GM19372 (cell line): ENCODE data around the gene MAGI1.

Experiments used
- ATAC-seq: cut with Tn5 transposase; IDR thresholded peaks from one replicate; pipeline ENCODE4 v1.9.1; 2021; ENCODE audit warnings: mild to moderate bottlenecking, low read depth, moderate library complexity; ENCODE audit not compliant: unreplicated experiment

MAGI1 gene

DNA sequence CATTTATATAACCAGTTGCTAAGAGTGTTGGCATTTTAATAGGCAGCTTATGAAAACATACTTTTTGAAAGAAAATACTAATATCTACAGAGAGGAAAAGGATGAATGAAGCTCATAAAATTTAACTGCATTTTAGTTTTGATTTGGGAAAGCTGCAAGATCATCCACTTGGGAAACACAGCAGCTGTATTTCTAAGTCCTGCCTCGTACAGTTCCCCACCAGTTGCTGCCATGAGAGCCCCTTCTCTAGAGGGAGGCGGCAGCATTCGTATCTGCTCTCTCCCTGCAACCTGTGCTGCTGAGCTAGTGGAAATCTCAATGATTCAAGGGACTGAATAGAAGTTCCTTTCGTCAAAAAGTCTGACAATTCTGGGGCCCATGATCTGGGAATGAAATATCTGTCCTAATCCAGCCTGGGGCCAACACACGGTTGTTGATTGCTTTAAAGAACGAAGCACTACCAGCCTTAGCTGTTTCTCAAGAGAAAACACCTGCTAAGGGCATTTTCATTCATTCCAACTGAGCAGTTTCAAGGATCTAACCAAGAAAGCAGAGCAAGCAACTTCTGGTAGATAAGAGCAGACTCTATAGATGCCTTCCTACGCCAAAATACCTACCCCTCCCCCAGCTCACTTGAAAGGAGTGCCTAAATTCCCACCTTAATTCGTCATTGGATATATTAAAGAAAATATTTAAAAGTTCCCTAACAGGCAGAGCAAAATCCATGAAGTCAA is 223.7 kb downstream of the MAGI1 start:
- no peak for ATAC-seq

DNA sequence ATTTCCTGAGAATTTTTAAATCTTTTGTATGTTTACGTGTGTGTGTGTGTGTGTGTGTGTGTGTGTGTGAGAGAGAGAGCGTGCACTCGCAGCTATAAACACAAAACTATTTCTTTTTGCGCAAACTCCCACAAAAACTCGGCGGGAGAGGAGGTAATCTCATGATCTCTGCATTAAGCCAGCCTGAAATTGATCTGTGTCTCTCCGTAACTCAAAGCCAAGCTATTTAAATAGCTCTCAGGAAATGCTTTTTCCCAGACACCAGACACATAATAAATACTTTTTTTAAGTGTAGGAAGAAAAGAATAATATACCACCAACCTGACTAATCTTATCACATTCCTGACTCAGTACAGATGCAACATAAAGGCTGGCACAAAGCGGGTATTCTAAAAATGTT is 226.8 kb downstream of the MAGI1 start:
- ATAC-seq, result no peak

DNA sequence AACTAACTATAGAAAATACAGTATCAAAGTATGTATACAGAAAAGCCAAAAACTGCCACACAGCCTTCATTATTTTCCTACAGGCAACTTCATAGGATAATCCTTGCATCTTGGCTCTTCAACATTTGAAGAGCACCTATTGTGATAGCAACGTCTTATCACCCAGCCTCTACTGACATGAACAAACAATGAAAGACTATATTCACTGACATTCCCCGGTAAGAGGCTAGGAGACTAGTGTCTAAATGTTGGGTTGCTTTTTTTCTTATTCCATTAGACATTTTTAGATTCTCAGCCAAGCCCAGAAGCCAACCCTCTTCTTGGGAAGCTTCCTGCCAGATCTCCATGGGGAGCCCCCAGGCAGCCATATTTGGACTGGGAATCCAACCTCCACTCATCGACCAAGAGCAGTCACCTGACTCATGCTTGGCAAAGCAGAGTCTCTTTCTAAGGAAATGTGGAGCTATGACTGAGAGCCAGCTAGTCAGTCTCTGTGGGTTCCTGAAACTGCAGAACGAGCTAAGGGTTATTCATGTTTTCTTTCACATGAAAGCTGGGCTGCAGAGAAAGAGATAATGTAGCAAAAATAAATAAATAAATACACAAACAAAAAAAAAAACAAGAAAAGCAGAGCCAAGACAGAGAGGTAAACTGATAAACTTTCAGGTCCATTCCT is 227.5 kb downstream of the MAGI1 start:
- no peak for ATAC-seq

DNA sequence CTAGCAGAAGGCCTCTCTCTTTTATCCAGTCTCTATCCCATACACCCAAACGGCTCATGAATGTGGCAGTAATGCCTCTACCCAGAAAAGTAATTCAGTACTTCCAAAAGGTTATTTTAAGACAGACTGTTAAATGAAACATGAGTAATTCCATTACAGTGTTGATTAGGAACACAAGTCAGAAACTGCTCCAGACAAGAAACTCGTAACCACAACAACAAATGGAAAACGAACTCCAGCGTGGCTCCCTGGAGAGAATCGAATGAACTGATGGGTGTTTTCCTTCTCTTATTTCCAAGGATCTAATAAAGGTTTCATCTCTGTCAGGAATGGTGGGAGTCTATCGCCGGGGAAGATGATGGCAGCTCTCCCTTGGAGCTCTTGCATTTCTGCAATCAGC is 228.4 kb downstream of the MAGI1 start:
- no peak for ATAC-seq

DNA sequence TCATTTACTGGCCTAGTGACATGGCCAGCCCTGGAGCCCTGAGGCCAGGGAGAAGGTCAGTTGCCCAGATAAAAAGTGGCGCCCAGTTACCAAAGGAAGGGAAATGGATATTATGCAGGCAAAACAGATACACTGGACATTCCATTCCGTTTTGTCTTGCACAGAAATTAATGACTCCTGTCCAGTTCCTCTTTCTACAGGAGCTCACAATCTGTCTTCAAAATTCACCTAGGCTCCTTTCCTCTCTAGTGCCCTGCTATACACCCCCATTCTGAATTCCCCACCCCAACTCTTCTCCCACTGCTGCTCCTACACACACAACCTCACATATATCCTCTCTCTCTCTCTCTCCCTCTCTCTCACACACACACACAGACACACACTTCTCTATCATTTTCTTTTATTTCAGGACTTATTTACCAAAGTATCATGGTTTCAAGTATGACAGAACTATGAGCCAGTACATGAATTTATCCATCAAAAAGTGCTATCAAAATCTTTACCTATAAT is 229.0 kb downstream of the MAGI1 start:
- no peak for ATAC-seq

DNA sequence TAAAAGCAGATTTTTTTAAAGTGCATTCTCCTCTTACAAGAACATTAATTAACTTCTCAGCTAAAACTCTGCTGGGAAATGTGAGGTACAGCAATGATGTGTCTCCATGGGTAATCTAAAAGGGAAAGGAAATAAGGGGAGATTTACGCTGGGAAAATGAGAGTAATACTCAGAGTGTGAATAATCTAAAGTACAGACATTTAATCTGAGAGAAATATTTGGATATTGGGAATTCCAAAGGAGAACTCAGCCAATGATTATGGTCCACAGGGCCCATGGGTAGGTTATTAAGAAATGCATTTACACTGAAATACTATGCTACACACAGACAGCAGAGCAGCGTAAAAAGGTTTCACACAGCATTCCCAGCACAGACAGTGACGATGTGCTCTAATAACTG is 229.9 kb downstream of the MAGI1 start:
- no peak for ATAC-seq

DNA sequence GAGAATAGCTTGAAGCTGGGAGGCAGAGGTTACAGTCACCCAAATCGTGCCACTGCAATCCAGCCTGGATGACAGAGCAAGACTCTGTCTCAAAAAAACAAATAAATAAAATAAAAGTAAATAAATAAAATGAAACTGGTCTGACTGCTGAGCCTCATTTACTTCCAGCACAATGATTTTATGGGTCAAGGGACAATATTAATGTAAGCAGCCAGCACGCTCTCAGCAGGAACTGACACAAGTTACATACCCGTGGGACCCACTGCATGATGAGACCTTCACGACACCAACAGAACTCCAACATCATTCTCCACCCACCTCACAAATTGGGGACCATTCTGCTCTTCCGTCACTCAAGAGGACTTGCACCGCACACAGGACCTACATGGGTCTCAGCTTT is 230.3 kb downstream of the MAGI1 start:
- no peak for ATAC-seq

DNA sequence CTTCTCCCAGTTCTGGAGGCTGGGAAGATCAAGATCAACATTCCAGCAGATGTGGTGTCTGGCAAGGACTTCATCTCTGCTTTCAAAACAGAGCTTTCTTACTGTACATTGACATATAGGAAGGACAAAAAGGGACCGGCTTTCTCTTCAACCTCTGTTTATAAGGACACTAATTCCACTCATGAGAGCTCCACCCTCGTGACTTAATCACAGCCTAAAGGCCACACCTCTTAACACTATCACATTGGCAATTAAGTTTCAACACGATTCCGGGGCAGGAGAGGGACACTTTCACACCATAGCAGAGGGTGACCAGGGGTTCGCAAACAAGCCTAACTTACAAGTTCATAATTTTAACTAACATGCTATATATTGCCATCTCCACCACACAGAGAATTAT is 231.5 kb downstream of the MAGI1 start:
- ATAC-seq, result no peak

DNA sequence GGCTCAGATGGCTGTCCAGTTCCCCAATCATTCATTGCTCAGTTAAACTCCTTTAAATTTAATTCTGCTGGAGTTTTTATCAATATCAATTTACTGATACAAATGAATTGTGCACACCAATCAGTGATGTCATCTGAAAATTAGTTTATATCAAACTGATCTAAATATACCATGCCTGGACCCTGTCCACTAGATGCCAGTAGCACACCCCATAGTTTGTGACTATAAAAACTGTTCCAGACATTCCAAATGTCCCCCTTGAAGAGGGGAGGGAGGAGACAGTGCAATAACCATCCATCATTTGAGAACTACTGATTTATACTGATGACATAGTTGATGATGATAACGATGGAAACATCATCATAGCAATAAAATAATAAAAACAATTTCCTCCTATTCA is 232.1 kb downstream of the MAGI1 start:
- ATAC-seq, result no peak

DNA sequence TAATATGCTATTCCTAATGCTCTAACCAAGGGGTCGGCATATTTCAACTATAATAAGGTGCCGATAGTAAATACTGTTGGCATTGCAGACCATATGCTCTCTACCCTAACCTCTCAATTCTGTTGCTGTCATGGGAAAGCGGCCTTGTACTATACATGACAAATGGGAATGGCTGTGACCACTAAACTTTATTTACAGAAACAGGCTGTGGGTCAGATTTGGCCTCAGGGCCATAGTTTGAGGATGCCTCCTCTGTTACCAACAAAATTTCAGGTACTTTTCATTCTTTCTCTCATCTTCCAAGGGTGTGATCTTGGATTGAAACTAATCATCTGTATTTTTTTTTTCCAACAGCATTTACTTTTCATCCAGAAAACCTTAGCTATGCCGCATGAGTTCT is 242.0 kb downstream of the MAGI1 start:
- no peak for ATAC-seq

DNA sequence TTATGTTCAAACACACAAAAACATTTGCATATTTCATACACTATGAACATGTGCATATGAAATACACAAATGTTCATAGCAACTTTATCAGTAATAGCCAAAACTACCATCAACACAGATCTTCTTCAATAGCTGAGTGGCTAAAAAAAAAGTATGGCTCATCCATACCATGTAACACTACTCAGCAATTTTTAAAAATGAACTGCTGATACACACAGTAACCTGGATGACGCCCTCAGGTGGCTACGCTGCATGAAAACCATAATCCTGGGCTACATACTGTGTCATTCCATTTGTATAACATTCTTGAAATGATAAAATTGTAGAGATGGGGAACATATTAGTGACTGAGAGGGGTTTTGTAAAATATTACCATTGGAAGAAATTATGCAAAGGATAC is 243.6 kb downstream of the MAGI1 start:
- ATAC-seq, result no peak

DNA sequence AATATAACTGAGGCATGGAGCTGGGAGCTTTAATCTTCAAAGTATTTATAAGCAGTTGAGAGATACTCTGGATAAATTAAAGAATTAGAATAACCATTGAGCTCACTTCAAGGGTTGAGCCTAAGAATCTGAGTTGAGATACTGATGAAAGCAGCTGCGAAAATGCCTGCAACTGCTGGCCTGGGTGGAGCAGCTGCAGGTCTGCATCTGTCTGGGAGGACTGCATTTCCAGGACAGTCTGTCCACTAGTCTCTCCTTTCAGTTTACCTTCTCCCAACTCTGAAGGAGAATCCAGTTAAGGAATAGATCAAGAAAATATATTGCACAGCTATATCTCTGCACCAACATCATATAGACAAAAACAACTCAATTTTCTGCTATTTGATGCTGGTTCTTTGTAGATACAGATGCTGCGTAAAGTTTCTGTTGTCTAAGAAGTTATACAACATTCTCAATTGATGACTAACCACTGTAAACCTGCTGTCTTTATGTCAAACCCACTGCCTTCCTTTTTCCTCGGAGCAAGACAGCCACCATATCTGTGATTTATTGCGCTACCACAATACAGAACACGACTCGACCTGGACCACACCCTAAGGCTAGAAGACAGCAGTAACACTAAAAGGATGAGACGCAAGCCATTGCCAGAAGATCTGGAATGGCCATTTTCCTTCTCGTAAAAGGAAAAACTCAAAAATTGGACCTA is 245.1 kb downstream of the MAGI1 start:
- no peak for ATAC-seq

DNA sequence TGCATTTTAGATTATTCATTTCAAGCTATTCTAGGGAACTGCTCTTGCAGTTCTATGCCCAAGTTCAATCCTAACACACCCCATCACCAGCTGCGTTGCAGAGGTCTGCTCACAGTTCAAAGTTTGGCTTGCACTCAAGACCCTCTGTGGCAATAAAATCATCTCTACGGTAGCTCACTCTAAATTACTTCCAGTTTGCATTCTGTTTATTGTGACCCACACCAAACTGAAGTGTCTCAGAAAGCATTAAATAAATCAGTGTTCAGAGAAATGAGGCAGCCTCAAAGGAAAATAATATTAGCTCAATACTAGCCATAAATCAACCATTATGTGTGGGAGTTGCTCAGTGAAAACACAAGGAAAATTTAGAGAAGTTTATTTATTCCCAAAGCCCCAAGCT is 250.3 kb downstream of the MAGI1 start:
- no peak for ATAC-seq

DNA sequence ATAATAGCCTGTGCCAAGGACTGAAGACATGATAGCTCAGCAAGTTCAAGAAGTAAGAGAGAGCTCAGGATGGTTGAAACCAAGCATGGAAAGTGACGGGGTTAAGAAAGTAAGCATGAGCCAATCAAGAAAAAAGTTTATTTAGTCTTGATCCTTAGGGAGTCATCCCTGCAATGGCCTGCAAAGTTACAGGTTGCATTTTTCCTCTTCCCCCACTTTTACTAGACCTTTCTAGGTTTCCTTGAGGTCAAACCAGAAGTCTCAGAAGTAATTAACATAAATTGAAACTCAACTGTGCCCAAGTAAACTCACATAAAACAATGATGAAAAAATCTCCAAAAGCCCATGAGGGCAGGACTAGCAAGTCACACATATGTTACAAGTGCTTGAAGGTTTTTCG is 250.9 kb downstream of the MAGI1 start:
- ATAC-seq, result no peak

DNA sequence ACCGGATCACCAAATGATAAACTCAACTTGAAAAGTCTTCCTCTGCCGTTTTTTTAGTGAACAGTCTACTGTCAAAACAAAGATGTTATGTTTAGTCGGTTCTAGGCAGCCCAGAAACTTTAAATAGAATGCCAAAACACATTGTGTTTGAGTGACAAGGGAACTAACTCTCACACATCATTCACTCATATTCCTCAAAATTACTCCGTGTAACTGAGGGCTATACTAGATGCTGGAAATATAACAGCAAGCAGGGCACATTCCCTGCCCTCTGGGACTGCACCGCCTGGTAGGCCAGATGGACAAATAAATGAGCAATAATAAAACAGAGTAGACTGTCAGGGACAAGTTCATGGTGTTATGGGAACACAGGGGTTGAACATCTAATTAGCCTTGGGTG is 251.4 kb downstream of the MAGI1 start:
- ATAC-seq, result no peak

DNA sequence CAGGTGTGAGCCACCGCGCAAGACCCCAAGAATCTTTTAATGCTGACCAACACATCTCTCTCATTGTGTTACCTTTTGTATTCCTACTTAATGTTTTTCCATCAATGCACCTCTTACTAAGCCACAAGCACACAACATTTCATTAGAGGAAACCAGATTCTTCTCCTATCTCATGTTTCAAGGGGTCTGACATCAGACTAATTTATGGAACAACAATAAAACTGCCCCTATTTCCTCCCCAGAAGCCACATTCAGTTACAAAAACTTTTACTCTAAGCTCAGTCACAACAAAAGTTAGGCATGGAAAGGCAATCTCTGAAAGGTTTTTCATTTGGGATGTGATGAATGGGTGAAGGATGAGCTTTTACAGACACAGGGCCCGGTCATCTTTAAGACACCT is 251.8 kb downstream of the MAGI1 start:
- no peak for ATAC-seq

DNA sequence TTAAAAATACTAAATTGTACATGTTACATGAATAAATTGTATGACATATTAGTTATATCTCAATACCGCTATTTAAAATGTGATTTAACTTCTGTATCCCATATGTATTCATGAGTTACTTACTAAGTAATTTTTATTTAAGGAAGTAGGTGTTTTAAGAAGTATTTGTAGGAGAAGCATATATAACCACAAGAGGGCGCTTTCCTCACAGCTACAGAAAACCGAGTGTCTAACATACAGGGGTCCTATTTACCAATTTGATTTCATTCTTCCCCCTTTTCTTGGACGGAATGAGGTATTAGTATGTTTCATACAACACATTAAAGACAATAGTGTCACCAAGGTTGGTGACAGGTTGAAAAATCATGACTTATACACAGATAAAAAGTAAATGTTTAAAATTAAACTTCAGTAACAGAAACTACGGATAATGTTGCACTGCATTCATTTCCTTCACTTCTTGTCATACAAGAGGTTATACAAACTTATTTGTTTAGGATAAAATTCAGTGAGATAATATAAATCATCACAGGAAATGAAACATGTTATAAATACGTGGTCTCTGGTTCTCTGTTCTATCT is 253.6 kb downstream of the MAGI1 start:
- ATAC-seq, result no peak

DNA sequence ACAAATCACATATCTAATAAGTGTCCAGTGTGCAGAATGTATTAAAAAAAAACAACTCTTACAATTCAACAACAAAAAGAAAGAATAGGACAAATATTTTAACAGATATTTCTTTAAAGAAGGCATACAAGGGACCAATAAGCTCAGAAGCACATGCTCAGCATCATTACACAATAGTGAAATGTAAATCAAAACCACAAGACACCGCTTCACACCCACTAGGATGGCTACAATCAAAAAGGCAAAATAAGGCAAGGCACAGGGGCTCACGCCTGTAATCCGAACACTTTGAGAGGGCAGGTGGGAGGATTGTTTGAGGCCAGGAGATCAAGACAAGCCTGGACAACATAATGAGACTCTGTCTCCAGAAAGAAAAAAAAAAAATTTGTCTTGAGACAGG is 255.6 kb downstream of the MAGI1 start:
- ATAC-seq, result no peak

DNA sequence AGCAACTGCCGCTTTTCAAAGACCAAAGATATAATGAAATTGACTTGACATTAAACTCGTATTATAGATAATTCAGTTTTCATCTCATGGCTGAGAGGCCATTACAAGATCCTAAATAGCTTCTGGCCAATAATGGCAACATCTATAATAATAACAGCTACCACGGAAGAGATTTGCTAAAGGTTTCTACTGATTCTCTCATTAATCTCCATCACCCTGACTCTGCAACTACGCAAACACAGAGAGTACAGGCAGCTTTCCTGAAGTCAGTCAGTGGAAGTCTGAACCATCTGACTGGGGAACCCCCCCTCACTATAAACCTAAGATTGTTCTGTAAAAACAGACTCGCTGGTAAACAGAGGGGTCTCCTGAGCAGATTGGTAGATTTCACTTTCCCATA is 257.1 kb downstream of the MAGI1 start:
- no peak for ATAC-seq

DNA sequence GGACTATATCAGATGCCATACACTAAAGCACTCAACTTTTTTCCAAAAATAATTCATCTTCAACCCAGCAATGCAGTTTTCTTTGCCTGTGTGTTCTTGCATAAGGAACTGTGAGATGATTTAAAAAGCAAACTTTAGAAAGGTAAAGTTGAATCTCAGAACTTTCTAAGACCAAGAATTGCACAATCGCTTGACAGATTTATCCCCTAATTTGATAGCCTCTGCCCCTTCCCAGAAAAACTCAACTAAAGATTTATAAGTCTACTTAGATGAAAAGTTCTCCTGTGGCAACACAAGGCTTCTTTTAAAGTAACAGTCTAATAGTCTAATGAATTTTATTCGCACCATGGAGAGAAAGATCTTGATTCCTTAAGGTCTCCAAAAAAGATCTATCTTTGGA is 259.3 kb downstream of the MAGI1 start:
- no peak for ATAC-seq

DNA sequence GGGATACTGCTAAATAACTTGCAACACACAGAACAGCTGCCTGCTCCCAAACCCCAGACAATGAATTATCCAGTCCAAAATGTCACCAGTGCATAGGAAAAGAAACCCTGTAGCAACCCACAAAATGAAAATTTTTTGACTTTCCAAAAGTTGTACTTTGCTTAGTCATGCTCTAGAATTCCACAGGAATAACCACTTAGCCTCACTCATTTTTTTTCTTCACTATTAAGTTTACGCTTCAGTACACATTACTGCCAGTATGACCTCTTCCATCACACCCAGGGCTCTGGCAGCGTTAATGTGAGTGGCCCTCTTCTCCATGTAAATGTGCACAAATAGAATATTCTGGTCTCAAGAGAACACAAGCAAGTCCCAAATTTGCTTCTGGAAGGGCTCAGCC is 259.8 kb downstream of the MAGI1 start:
- no peak for ATAC-seq
